HG02610 (cell line): Measurements from ENCODE around the gene ANKRD36.
A peak's percentile ranks its signal among the peaks of the same experiment; 100 is the strongest.
"Not testable (repeated sequence)": the region's sequence is repeated elsewhere in the genome, so short reads cannot be mapped to it uniquely, and the experiment has no call there.

Source experiments
- ATAC-seq: cut with Tn5 transposase; IDR thresholded peaks from one replicate; pipeline ENCODE4 v1.9.1; 2021; ENCODE audit warnings: mild to moderate bottlenecking, moderate library complexity; ENCODE audit not compliant: unreplicated experiment

The ANKRD36 gene

DNA sequence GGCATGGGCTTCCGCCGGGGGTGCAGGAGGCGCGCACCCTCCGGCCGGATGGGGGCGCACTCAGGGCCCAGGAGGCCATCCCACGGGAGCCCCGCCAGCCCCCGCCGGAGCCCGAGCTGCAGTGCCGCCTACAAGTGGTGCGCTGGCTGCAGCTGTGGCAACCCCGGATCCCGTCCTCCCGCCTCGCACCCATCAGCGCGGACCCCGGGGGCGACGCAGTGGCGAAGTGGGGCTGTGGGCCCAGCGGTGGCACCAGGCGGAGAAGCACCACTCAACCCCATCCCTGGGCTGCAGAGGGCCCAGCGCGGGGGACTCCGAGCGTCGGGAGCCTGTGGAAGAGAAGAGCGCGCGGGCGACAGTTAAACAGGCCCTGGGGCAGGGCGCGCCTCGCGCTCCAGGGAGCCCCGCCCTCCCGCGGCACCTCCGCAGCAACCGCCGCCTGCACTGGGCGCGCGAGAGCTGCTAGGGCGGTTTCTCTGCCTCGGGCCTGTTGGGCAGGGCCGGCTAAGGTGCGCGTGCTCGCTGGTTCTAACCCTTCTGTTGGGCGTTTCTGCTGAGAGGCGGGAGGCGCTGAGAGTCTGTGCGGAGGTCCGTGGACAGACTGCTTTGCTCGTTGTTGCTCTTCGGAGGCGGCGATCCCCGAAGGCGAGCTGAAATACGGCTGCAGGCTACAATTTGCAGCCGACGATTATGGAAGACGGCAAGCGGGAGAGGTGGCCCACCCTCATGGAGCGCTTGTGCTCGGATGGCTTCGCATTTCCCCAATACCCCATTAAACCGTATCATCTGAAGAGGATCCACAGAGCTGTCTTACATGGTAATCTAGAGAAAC, at the start of gene ANKRD36:
TSS of gene ANKRD36 (plus strand) at position 104 of the 832 bp plus-strand sequence. CDS start at position 691, 587 bp downstream.
- peak; percentile 97 for ATAC-seq

DNA sequence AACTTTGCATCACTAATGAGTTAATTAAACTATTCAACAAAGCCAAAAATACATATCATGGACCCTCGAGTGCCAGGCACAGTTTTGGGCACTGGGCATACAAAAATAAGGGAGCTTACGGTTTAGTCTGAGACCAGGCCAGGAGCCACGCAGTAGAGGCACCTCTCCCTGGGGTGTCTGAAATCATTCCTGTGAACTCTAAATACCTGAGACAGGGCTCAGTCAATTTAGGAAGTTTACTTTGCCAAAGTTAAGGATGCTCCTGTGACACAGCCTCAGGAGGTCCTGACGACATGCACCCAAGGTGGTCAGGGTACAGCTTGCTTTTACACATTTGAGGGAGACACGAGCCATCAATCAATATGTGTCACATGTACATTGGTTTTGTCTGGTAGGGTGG, 46.9 kb upstream of the ANKRD36 start:
- ATAC-seq: not testable (repeated sequence)

DNA sequence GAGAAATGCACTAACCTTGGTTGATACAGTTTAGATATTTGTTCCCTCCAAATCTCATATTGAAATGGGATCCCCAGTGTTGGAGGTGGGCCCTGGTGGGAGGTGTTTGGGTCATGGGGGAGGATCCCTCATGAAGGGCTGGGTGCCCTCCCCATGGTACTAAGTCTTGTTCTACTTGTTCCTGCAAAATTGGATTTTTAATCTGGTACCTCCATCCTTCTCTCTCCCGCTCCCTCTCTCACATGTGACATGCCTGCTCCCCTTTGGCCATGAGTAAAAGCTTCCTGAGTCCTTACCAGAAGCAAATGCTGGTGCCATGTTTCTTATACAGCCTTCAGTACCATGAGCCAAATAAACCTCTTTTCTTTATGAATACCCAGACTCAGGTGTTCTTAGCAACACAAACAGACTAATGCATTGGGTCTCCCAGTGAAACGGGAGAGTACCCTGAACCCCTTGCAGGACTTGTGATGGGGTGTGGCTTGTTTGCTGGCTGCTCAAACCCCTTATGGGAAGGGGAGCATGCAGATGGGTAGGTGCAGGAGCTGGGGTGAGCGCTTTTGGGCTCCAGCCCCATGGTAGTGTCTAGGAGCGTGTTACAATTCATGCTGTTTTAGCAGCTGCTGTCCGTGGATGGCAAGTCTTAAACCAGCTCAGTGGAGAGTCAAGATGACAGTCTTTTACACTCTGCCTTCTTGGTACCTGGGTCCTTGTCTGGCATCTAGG, 45.5 kb upstream of the ANKRD36 start:
- ATAC-seq: no peak

DNA sequence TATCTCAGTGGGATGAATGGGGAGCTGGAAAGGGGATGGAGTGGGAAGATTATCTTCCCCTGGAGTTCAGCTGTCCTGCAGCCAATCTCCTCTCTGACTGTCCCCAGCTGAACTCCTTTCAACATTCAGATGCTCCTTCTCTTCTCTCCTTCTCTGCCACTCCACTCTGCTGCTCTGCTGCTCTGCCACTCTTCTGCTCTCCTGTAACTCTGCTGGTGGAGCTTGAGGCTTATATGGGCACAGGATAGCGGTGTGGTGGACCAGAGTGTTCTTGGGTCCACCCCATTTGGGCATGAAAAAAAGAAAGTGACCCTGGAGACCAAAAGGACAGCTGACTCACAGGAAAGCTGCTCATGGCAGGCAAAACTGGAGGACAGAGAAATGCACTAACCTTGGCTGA, 44.9 kb upstream of the ANKRD36 start:
- ATAC-seq: no peak

DNA sequence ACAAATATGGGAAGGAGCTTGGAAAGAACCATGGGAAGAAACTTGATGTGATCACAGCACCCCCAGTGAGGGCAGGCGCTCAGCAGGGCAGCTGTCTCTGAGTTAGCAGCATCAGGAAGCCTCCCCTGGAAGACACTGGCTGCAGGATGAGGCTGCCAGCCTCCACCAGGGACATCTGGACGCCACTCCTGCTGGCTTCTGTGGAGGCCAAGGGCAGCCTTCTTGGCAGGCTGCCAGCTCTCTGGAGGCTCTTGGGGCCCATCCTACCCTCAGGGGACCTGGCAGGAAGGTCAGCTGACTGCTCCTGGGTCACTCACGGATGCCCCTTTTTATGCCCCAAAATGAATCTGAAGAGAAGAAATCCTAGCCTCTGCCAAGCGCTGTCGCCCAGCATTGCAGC, 44.2 kb upstream of the ANKRD36 start:
- ATAC-seq: not testable (repeated sequence)

DNA sequence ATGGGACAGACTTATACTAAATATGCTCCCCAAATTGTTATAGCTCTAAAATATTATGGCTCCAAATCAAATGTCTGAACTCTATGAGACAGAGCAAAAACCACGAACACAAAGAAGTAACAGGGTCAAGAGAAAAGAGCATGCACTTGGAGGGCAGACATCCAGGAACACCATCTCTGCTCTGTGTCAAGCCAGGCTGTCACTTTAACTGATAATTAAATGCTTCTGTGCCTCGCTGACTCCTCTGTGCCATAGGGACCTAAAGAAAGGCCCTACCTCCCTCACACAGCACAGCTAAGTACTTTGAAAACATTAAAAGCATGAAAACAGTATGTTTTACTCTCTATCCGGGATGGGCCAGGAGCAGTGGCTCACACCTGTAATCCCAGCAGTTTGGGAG, 42.0 kb upstream of the ANKRD36 start:
- not testable (repeated sequence) for ATAC-seq

DNA sequence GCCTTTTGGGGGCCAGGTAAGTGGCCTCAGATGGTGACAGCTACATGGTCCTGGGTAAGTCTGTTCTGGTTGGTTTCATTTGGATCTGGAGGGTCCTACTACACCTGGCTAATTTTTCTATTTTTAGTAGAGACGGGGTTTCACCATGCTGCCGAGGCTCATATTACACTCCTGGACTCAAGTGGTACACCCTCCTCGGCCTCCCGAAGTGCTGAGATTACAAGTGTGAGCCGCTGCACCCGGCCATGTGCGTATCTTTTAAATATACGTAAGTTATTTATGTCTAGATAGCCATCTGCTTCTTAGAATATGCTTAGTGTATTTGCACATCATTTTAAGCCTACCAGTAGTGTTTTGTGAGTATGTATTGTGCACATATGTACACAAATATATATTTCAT, 35.7 kb upstream of the ANKRD36 start:
- ATAC-seq: not testable (repeated sequence)

DNA sequence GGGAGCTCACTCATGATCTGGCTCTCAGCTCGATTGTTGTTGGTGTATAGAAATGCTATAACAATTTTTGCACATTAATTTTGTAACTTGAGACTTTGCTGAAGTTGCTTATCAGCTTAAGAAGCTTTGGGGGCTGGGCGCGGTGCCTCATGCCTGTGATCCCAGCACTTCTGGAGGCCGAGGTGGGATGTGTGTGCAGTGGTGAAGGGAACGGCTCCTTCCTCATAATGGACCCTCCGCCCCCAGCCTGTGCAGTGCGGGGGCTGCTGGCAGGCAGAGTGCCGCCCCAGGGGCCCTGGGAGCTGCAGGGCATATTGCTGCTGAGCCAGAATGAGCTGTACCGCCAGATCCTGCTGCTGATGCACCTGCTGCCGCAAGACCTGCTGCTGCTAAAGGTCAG, 32.1 kb upstream of the ANKRD36 start:
- ATAC-seq: not testable (repeated sequence)

DNA sequence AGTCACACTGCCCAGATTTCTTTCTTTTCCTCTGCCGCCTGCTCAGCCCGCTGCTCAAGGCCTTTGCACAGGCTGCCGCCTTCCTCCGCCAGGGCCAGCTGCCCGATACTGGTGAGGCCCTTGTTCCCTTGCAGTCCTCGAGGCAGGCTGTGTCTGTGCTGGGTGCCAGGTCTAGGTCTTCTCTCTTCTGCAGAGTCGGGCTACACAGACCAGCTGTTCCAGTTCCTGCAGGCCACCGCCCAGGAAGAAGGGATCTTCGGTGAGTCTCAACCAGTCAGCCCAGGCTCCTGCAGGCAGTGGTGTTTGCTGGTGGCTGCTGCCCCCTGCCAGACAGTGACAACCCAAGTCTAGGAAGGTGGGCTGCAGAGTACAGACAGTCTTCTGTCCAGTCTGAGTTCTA, 30.7 kb upstream of the ANKRD36 start:
- ATAC-seq: not testable (repeated sequence)

DNA sequence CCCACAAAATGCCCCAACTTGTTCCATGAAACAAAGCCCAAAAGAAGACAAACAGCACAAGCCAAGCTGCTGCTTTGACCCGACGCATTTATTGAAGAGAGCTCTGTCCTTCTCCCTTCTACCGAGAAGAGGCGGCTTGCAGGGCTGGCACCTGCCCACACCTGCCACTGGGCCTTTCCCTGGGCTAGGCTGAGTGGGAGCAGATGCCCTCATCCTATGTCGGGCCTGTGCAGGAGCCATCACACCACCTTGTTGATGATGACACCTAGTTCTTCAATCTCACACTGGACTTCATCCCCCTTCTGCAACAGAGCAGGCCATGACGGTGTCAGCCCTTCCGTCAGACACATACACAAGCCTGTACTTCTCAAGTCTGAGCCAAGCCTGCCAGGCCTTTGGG, 29.4 kb upstream of the ANKRD36 start:
- ATAC-seq: not testable (repeated sequence)

DNA sequence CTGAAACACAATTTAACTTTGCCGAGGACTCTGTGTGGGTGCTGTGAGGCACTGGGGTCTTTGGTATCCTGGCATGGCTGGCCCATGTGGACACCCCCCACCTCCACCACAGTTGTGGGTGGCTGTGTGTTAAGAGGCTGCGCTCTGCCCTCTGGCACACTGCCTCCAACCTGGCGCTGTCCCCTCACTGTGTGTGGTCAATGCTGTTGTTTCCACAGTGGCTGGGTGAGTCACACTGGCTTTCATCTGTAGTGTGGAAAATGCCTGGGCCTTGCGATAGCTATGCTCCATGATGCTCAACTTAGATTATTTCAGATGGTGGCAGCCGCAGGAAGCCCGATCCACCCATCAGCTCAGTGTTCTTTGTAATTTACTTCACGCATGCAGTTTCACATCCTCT, 27.9 kb upstream of the ANKRD36 start:
- not testable (repeated sequence) for ATAC-seq

DNA sequence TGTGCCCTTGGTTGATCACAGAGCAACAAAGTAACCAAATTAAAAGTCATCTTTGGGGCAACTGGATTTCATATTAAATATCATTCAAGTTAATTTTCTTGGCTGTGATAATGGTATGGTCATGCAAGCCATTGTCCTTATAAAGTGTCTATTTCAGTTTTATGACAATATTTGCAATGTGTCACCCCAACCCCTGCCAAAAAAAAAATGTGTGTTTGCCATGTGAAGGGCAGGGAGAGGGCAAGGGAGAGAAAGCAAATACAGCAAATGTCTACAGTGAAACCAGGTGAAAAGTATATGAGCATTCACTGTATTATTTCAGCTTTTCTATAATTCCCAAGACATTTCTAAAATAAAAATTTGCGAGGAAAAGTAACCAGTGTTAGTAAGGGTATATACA, 24.2 kb upstream of the ANKRD36 start:
- ATAC-seq: not testable (repeated sequence)

DNA sequence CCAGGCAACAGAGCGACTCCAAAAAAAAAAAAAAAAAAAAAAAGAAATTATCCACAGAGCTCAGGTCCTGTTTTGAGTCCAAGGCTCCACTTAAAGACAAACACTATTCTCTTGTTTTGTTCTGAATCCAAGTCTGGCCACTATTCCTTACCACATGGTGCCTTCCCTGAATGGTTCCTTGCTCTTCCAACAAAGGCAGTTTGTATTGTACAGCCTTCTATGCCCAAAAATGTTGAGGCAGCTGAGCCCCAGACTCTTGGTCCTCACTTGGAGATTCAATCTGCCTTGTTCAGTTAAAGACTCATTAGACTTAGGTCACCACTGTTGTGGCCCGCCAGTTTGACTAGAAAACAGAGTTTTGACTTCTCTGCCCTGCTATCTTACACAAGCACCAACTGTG, 20.0 kb upstream of the ANKRD36 start:
- not testable (repeated sequence) for ATAC-seq

DNA sequence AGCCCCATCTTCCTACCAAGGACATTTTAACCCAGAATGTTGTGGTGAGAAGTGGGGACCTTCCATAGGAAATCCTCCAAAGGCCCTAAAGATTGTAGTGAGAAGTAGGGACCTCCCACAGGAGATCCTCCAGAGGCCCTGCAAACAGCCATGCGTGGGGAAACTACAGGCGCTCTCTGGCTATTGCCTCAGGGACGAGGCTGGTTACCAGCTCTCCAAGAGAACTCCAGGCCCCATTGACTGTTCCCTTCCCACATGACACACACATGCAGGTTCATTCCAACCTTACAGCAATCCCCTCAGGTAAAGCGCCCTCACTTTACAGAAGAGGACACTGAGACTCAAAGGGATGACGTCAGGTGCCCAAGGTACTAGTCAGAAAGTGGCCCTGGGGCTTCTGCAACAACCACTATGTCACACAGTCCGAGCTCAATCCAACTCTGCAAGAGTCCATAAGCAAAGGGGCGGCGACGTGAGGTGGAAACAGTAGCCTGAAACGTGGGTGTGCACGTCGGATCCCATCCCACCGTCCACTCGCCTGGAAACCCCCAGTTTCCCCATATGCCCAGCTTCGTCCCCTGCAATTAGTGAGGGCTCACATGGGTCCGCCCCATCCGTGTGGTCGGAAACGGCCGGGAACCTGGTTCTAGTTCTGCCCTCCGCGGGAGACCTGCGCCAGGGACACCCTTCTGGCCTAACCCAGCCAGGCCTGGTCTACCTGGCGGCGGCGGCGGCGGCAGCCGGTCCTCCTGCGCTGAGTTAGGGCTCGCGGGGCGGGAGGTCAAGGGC, 18.8 kb upstream of the ANKRD36 start:
- ATAC-seq: peak; percentile 18

DNA sequence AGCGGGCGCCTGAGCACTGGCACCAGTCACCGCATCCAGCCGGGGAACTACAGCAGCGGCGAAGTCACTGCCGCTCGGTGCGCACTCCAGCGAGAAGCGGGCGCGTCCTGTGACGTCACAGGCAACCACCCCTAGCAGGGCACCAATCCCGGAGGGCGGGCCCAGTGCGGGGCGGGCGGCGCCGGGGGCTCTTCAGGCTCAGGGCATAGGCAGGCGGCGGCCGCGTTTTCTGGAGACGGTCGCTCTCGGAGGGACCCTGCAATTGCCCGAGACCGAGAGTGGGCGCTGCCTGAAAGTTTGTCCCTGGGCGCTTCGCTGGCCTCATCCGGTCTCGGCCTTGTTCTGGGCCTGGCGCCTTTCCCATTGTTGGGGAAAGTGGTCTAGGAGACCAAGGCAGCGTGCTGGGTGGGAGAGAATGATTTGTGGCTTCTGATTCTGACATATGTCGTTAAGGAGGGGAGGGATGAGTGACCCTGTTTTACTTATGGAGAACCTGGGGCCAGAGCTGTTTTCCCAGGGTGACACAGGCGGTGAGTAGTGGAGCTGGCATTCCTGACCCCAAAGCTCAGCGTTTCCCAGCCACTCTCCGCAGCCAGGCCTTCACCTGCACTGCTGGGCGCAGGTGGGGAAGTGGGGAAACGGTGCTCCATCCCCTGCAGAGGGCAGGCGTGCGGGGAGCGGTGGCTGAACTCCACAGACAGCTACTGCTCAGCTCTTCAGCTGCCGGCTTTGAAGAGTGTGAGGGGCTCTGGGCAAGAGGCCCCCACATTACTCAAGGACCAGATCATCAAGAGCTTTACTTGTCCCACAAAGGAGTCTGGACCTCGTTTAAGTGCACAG, 18.0 kb upstream of the ANKRD36 start, which contains the start of gene FAHD2B:
TSS of gene FAHD2B (minus strand) at position 111 of the 840 bp plus-strand sequence. CDS start 3,176 bp downstream, outside the sequence.
- peak; percentile 77 for ATAC-seq

DNA sequence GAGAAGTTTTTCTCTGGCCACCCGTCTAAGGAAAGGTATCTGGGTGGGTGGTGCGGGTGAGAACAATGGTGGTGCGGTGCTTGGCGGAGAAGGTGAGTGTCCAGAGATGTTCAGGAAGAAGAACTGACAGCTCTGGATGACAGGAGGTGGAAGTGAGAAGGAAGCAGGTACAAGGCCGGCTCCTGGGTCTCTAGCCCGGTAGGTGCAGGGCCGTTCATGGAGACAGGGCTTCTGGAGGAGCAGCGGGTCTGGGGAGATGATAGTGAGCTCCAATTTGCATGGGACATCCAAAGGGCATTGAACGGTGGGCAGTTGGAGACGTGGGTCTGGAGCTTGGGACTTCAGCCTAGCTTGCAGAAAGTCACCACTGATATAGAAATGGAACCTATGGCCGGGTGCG, 17.3 kb upstream of the ANKRD36 start:
- no peak for ATAC-seq

DNA sequence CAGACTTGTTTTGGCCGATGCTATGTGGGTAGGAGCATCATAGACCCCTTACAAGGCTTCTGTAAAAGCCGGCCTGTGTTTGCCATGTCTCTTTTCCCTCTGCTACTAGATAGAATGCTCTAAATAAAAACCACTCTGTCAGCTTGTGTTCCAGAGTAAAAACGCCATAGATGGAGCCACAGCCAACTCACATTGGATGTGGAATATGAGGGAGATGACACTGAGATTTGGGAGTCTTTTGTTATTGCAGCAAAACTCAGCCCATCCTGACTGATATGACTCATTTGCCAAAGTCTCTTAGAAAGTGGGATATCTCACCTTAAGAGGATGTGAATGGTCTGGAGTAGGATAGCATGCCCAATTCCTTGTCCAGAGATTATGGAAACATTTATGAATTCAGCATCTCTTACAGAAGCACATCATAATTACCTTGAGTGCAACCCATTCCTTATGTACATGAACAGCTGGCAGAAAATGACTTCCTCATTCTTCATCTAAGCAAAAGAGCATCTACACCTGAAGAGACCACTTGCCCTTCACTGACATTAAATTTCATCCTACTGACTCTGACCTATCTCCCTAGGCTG, 14.1 kb upstream of the ANKRD36 start:
- not testable (repeated sequence) for ATAC-seq

DNA sequence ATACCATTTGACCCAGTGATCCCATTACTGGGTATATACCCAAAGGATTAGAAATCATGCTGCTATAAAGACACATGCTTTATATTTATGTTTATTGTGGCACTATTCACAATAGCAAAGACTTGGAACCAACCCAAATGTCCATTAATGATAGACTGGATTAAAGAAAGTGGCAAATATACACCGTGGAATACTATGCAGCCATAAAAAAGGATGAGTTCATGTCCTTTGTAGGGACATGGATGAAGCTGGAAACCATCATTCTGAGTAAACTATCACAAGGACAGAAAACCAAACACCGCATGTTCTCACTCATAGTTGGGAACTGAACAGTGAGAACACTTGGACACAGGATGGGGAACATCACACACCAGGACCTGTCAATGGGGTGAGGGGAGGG, 6.1 kb upstream of the ANKRD36 start:
- not testable (repeated sequence) for ATAC-seq

DNA sequence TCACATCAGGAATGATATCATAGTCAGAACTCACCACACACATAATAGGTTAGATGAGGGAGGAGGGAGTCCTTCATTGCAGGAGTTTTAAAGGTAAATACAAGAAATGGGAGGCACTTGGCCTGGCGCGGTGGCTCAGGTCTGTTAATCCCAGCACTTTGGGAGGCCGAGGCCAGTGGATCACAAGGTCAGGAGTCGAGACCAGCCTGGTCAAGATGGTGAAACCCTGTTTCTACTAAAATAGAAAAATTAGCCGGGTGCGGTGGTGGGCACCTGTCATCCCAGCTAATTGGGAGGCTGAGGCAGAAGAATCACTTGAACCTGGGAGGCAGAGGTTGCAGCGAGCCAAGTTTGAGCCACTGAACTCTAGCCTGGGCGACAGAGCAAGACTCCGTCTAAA, 1.7 kb upstream of the ANKRD36 start:
- ATAC-seq: not testable (repeated sequence)
